HG03280 (cell line): ENCODE data around the gene JARID2.

ENCODE experiments used
- ATAC-seq: cut with Tn5 transposase; IDR thresholded peaks from one replicate; pipeline ENCODE4 v1.9.1; 2021; ENCODE audit warnings: mild to moderate bottlenecking, moderate library complexity; ENCODE audit not compliant: unreplicated experiment

The JARID2 gene

DNA sequence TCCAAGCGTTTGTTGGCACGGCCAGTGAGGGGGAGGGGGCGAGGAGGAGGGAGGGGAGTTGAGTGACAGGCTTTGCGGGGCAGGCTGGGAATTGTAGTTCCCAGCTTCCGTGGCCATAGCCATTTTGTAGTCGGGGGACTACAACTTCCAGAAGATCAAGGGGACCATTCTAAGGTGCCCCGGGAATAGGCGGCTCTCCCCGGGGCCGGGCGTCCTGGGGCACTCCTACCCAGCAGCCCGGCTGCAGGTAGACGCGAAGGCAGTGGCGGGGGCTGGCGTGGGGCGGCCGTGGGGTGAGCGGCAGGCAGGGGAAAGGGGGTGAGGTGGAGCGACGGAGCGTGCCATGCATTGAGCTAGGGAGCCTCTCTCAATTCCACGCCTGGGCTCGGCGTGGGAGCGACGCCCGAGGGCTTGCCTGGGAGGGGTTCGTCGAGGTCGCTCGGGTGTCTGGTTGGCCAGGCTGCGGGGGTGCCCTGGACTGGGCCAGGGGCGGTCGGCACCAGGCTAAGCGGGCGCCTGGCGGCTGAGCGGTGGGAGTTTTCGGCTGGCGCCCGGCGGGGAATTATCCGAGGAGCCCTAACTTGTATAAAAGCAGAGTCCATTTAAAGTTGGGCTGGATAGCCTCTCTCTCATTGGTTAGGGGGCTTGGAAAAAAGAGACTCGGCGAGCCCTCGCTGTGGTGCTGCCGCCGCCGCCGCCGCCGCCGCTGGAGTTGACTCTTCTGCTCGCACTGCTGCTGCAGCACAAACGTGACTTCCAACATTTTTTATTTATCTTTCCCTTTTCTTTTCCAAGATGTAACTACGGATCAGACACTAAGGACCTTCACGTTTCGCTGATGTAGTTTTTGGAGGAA, at the start of gene JARID2:
JARID2 (plus strand) TSS at position 709 of the 856 bp plus-strand sequence. CDS start 471 bp downstream, outside the sequence.
- peak; percentile 55 for ATAC-seq

DNA sequence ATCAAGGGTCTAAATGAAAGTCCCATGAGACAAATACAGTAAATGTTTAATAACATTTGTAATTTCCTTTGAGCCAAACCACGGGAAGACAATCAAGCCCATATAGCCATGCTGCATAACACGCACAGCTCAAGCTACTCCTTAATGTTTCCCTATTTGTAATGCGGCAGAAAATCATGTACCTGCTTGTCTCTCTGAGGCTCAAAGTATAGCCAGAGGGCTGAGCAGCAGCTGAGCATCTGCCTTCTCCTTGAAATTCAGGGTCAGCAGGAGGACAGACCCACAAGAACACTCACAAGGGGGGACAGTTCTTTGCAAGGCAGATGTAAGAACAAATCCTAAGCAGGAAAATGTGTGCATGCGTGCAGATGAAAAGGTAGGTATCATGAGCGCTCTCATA, 45.8 kb upstream of the JARID2 start:
- ATAC-seq, result no peak

DNA sequence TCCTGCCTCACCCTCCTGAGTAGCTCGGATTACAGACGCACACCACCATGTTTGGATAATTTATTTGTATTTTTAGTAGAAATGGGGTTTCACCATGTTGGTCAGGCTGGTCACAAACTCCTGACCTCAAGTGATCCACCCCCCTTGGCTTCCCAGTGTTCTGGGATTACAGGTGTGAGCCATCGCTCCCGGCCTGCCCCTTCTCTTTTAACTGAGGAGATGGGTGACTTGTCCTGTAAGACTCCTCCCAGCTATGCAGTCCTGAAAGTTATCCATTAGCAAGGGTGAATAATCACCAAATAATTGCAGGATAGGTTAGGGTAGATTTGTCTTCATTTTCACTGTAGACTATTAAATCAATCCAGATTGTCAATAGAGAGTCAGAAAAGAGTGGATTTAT, 40.5 kb upstream of the JARID2 start:
- ATAC-seq, result no peak

DNA sequence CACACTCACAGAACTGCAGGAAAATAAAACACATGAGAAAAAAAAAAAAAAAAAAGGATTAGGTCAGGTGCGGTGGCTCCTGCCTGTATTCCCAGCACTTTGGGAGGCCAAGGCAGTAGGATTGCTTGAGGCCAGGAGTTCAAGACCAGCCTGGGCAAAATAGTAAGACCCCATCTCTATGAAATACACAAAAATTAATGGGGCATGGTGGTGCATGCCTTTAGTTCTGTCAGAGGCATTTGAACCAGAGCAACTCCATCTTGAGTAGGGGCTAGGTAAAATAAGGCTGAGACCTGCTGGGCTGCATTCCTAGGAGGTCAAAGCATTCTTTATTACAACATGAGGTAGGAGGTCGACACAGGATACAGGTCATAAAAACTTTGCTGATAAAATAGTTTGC, 39.0 kb upstream of the JARID2 start:
- no peak for ATAC-seq

DNA sequence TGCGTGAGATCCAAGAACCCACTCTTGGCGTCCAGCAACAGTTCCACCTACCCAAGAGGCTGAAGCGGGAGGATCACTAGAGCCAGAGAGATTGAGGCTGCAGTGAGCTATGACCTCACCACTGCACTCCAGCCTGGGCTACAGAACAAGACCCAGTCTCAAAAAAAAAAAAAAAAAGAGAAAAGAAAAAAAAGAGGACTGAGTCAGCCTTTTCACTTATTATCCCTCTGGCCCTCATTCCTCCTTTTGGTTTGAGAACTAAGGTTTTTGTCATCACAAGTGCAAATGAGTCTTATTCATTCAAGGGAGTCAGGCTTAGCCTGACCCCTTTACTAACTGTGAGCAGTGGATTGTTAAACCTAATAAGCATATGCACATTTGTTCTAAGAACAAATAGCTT, 37.9 kb upstream of the JARID2 start:
- ATAC-seq, result no peak

DNA sequence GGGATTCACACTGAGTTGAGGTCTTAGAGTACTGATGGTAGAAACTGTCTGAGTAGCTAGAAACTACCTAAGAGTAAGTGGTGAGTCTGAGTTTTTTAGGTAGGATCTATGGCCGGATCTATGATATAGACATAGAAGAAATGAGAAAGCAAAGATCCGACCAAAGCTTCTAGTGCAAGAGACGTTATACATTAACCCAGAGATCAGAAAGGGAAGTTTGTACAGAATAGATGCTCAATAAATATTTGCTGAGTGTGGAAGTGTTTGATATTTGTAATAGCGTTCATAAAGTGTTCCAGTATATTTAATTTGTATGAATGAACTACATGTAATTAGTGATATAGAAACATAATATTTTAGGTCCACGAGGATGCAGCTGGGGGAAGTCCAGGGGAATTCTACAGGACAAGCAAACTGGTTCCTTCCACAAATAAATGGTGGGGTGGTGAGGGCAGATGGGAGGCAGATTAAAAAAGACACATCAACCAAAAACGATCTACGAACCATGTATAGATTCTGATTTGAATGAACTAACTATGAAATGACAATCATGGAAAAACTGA, 31.9 kb upstream of the JARID2 start:
- ATAC-seq, result no peak

DNA sequence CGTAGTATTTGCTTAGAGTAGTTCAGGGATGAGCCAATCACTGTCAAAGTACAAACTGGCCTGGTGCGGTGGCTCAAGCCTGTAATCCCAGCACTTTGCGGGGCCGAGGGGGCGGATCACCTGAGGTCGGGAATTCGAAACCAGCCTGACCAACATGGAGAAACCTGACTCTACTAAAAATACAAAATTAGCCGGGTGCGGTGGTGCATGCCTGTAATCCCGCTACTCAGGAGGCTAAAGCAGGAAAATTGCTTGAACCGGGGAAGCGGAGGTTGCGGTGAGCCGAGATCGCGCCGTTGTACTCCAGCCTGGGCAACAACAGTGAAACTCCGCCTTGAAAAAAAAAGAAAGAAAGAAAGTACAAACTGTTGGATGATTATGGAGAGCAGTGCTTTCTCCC, 27.5 kb upstream of the JARID2 start:
- no peak for ATAC-seq

DNA sequence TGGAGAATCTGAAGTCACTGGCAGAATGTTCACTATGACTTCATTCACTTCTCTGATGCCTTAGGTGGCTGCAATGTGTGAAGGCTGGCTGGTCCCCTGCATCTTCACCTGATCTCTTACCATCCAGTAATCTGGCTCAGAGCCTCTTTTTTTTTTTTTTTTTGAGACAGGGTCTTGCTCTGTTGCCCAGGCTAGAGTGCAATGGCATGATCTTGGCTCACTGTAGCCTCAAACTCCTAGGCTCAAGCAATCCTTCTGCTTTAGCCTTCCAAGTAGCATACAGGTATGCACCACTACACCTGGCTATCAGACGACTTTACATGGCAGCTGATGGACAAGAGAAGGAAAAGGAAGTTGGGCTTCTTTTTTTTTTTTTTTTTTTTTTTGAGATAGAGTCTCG, 25.8 kb upstream of the JARID2 start:
- no peak for ATAC-seq

DNA sequence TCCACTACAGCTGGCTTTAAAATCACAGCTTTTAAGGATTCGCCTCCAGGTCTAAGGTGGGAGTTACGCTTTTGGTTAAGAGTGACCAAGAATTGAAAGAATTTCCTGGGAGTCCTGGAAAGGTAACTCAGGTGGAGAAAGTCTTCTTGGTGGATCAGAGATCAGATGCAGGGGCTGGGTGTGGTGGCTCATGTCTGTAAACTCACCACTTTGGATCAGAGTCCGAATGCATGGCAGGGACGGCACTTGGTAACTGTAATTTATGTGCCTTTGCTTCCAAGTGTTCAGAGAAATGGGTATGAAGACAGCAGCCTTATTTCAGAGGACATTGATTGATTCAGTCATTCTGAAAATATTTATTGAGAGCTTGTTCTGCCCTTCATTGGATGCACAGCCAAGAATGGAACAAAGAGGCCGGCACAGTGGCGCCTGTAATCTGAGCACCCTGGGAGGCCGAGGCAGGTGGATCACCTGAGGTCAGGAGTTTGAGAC, 18.0 kb upstream of the JARID2 start:
- ATAC-seq, result no peak

DNA sequence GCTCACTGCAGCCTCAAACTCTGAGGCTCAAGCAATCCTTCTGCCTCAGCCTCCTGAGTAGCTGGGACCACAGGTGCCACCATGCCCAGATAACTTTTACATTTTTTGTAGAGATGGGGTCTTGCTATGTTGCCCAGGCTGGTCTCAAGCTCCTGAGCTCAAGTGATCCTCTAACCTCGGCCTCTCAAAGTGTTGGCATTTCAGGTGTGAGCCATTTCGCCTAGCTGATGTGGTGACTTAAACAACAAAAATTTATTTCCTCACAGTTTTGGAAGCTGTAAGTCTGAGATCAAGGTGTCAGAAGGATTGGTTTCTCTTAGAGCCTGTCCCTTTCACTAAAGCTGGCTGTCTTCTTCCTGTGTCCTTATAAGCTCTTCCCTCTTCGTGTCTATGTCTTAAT, 15.0 kb upstream of the JARID2 start:
- no peak for ATAC-seq

DNA sequence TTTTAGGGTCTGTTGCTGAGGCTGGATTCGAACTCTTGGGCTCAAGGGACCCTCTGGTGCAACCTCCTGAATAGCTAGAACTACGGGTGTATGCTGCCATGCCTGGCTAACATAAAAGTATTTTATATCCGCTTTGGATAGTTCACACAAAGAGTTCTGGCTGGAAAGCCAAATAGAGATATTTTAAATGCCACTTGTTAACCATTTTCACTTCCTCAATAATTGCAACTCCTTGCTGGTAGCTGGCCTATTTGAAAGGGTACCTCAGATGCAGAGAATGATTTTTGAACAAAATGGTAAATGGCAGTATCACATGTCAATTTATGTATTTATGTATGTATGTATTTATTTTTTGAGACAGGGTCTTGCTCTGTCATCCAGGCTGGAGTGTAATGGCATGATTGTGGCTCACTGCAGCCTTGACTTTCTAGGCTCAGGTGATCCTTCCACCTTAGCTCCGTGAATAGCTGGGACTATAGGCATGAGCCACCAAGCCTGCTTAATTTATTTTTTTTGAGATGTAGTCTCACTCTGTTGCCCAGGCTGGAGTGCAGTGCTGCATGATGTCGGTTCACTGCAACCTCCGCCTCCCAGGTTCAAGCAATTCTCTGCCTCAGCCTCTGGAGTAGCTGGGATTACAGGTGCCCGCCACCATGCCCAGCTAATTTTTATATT, 12.9 kb upstream of the JARID2 start:
- no peak for ATAC-seq

DNA sequence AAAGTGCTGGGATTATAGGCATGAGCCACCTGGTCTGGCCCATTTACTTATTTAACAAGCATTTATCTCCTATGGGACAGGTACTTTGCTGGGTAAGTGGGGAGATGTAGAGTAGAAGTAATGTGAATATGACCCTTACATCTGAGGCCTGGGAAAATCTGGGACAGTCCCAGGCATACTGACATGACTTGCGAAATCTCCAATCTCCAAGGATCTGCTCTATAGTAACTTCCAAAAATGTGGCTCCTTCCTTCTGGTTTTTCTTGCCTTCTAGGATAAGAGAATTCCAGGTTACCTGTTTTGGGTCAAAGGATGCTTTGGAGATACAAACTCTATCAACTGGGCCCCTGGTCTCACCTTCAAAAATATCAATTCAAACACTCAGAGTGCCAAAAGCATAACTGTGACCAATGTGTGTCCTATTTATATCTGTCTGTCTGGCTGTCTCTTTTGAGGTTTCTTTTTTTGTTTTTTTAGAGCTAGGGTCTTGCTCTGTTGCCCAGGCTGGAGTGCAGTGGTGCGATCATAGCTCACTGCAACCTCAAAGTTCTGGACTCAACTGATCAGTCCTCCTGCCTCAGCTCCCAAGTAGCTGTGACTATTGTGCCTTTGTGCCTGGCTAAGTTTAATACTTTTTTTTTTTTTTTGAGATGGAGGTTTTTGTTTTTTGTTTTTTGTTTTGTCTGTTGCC, 11.7 kb upstream of the JARID2 start:
- no peak for ATAC-seq

DNA sequence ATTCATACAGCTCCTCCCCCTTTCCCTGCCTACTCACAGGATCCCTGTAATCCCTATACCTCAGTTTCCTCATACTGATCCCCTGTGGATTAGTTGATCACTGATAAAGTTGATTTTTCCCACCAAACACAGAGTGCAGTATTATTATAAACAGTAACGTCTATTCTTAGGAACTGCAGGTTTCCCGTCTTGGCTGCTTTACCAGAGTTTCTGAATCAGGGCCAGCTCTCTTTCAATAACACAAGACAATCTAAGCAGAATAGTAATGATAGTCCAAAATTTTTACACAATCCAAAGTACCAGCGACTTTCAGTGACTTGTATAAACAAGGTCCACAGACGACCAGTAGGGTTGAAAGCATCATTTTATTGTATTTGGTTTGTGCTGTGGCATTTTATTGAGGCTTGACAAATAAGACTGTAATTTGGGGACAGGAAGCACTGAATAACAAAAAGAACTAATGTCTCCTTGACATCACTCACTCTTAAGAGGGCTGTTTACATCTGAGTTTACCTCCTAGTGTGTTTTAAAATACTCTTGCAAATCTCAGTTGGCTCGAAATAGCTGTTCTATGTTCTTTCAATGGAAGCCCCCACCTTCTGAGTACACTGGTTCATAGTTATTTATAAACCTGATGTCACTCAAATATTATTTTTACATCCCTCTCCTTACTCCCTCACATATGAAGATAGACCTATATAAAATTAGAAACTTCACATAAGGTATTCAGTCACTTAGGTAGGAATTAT, 6.1 kb upstream of the JARID2 start:
- no peak for ATAC-seq

DNA sequence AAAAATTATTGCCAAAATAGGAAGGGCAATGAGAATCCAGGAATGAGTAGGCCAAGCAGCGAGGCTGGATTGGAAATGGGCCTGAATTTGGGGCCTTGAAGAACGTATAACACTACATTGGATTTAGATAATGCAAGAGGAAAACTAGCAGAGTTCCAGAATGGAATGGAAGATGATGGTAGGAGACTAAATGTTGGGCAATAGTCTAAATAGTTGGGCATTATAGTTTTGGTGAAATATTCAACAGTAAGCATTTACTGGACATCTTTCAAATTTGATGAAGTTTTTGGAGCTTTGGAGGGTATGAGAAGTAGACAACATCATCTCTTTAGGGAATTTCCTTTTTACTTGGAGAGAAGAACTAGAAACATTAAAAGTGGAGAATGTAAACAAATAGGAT, 3.4 kb upstream of the JARID2 start:
- no peak for ATAC-seq

DNA sequence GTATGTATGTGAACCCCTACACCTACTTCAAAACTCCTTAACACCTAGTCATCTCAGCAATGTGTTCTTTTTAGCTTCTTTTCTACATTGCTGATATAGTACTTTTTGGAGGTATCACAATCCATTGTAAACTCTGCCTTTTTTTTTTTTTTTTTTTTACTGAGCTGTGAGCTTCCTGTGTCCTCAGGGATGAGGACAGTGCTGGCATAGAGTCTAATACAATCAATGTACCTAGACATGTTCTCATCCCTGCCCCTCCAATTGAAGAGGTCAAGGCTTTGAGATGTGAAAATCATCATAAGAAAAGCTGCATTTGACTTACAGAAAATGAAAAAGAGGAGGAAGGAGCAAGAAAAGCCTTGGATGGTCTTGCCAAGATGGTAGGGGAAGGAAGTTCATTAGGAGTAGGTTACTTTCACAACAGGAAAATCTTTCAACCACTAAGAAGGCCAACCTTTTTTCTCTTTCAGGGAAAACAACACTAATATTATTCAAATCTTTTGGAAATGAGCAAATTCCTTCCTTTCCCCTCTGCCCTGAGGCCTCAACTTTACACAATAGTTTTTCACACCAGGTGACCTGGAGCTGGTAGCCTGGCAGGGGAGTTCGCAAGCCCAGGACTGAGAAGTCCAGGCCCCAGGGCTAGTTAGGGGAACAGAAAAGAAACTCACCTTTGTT, 2.8 kb upstream of the JARID2 start:
- no peak for ATAC-seq

DNA sequence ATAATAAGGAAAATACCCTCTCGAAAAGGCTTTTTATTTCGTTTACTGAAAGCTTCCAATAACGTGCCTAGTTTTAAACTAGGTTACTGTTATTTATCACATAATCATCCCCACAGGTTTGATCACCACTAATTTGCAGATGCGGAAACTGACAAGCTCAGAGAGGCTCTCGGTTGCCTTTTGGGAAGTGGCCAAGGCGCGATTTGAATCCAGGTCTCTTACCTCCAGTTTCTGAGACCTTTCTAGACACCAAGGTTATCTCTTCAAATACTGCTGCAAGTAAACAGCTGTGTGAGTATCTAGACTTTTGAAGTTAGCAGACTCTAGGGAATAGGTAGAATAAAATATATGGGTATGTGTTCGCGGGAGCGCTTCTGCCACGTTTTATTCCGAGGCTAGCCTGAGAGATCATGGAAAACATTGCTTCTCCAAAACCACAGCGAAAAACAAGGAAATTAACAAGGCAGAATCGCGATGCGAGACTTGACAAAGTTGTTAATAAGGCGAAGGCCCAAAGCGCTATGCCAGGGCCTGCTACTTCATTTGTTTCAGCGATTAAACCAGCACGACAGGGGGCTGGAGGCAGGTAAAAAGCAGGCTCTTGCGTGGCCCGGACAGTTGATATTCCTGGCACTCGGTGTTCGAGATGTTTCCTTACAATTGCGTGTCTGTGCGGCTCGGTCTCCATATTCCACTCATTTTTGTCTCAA, 1.8 kb upstream of the JARID2 start:
- ATAC-seq, result no peak

DNA sequence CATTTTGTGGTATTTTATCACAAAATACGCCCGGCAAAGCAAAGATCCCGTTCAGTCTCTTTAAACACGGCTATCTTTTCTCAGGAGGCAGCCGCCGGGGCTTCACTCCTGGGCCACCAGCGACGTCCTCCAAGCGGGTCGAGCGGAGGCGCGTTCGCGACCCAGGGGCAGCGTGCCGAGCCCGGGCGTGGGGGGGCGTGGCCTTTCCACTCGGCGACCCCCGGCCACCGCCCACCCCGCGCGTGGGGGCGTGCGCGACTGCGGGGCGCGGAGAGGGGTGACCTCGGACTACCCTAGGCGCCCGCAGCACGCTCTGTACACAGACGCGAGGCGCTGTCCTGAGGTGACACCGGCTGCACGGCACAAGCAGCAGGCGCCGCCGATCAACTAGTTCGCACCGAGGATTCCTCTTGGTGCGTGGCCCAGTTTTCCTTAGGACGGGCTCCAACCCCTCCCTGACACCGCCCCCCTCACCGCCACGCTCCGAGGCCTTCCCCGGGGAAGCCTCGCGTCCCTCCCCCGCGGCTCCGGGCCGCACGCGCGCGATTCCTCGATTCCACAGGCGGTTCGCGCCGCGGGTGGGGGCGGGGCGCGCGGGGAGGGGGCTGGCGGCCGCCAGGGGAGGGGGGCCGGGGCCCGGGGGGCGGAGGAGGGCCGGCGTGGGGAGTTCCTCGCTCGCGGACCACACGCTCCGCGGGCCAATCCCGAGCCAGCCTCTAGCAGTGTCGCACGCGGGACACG, 1.1 kb upstream of the JARID2 start:
- ATAC-seq, result peak; percentile 21

DNA sequence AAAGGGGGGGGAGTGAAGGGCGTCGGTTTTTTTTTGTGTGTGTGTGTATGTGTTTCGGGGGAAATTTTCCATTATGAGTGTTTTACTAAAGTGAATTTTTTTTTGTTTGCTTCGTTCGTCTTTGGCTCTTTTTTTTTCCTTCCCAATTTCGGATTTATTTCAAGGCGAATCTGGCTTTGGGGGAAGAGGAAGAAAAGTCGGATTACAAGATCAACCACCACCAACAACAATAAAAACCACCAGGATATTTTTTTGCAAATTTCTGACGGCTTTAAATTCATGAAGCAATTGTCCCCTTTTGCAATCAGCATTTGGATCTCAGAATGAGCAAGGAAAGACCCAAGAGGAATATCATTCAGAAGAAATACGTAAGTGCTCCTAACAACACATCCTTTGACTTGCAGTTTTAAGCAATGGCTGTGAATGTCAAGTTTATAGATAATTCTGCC, 372 bp downstream of the JARID2 start:
- no peak for ATAC-seq
